ENCODE data around the gene GNPTAB.

- TF ChIP-seq CTCF (IDR thresholded peaks at IDR 0.05; ENCODE audit: insufficient read depth, low read depth, low read length) (no peak), EZH2 (IDR thresholded peaks at IDR 0.05; ENCODE audit: insufficient read depth, low read length) (no peak)
Observed at GRCh38 chr12:101855976-101856375, 25.2 kb upstream of the GNPTAB start.

All from astrocyte (in vitro differentiated cells and primary cell).